ELR (cell line): Measurements from ENCODE around the gene WDSUB1.
A peak's percentile ranks its signal among the peaks of the same experiment; 100 is the strongest.

Experiments used
- DNase-seq: peaks from one replicate; pipeline ENCODE4 v3.0.0-alpha.2; 2015; ENCODE audit warnings: low read depth

Gene WDSUB1

GRCh38 chr2:159224061-159224813 lies 62.3 kb downstream of the WDSUB1 start:
- no peak for DNase-seq

- no peak for DNase-seq
Observed at GRCh38 chr2:159219394-159219998, 67.0 kb downstream of the WDSUB1 start.

GRCh38 chr2:159218389-159218788 lies 68.1 kb downstream of the WDSUB1 start:
- DNase-seq, result no peak

DNA sequence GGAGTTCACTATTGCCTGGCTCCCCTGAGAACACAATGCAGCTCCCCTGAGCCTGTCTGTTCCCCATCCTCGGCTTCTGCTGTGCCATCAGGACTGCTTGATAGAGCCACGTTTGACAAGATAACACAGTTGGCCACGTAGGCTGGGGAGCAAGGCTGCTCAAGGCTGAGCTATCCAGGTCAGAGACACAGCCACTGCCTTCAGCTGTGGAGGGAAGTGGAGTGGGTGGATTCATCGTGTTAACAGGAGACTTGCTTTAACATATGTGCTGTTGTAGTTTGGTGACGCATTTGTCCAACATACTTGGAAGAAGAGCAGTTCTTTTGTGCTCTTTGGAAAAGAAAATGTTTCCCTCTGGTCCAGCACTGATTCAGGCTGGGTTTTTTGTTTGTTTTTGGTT lies 68.8 kb downstream of the WDSUB1 start:
- DNase-seq, result no peak

GRCh38 chr2:159215116-159215515 lies 71.4 kb downstream of the WDSUB1 start:
- no peak for DNase-seq

GRCh38 chr2:159214325-159214865 lies 72.1 kb downstream of the WDSUB1 start:
- DNase-seq, result no peak

DNA sequence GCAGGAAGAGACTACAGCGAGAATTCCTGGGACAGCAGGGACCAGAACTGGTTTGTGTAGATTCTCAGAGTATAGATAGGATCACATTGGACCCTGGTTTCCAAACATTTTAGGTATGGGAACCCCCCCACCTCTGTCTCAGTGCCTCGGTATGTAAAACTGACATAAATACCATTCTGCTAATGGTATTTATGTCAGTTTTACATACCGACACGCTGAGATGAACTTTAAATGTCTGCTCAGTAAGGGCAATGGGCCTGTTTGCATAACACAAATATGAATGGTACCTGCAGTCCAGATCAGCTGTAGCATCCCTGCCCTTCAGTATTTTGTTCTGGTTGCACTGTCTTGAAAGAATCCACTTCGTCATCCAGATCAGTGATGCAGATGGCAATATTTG lies 73.2 kb downstream of the WDSUB1 start:
- DNase-seq, result no peak

DNA sequence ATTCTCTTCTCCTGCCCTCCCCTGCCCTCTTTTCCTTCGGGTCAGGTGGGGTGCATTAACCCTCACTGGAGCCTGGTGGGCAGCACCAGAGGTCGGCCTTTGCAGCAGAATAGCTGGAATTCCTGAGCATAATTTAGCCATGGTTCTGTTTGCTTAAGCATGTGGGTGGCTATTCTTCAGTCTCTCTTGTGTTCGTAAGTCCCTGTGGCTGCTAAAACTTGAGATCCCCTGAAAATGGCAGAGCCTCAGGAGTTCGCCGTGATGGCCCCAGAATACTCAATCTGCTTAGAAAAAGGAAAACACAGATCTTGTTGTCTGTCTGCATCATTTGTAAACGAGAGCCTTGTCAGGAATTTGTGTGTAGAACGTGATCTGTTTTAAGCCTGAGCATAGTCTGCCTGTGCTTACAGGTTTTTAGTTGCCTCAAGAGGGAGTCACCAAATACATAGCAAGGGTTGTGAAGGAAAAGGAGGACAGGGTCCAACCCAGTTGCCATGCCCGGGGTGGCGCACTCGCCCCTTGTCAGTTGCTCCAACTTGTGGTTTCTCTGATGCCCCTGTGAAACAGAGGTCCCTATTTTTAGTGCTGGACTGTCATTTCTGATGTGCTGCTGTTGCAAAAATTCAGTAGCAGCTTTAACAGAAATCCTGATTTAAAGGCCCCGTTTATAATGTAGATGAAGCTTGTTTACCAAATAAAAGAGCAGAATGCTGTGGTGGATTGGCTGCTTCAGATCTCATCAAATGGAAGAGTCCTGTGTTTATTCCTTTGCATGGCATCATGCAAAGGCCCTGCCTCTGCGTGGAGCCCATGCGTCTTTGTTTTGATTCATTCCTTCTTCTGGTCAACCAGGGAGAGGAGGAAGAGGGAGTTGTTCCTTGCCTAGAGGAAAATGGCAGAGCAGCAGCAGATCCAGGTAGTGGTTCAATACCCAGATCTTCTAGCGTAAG lies 74.8 kb downstream of the WDSUB1 start:
- DNase-seq, result no peak

- DNase-seq, result no peak
Observed at GRCh38 chr2:159209341-159210306, 76.9 kb downstream of the WDSUB1 start.

DNA sequence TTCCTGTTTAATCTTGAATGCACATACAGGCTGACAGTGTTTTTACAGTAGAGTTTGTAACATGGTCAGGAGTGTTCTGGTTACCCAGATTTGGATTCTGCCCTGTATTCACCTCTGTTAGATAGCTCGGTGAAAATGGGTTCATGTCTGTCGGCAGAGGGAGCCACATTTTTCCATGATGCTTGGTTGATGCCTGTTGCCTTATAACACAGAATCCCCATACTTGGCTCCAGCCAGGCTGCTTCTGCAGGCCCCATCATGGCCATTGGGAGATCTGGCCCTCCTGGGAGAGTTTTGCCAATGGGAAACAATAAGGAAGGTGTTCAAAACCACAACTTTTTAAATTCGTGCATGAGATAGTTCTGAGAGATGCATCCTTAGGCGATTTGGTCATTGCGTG lies 78.1 kb downstream of the WDSUB1 start:
- DNase-seq, result no peak

- DNase-seq, result no peak
Observed at GRCh38 chr2:159206736-159207380, 79.6 kb downstream of the WDSUB1 start.

- no peak for DNase-seq
Observed at GRCh38 chr2:159204381-159205144, 81.9 kb downstream of the WDSUB1 start.

GRCh38 chr2:159202568-159203071 lies 83.9 kb downstream of the WDSUB1 start:
- peak; percentile 96 for DNase-seq

DNA sequence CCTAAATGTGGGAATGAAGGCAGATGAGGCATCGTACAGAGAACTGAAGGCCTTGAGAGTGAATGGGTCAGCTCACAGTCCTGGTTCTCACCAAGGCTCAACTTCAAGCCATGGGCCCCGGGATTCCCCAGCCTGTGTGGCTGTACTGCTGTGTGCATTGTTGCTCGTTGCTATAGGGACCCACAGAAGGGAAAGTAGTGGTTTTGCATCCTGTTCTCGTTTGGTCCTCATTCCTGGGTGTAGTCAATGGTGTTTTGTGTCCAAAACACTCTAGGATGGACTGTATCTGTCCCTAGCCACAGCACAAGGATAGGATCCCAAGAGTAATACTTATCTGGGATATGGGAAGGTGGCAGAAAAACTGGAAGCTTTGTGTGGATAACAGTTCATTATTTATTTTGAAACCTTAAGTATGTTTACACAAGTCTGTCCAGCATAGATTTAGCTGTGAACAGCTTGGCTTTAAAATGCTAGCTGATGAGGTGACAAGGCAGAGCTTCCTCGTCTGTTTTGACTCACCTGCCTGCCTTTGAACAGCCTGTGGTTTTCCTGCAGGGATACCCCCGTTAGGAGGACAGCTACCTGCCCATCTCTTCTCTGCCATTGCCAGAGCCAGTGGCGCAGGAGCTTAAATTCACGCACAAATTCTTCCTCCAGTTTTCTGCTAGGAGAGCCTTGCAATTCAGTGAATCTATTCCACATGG lies 85.0 kb downstream of the WDSUB1 start:
- no peak for DNase-seq

GRCh38 chr2:159200498-159200897 lies 86.0 kb downstream of the WDSUB1 start:
- DNase-seq, result no peak

DNA sequence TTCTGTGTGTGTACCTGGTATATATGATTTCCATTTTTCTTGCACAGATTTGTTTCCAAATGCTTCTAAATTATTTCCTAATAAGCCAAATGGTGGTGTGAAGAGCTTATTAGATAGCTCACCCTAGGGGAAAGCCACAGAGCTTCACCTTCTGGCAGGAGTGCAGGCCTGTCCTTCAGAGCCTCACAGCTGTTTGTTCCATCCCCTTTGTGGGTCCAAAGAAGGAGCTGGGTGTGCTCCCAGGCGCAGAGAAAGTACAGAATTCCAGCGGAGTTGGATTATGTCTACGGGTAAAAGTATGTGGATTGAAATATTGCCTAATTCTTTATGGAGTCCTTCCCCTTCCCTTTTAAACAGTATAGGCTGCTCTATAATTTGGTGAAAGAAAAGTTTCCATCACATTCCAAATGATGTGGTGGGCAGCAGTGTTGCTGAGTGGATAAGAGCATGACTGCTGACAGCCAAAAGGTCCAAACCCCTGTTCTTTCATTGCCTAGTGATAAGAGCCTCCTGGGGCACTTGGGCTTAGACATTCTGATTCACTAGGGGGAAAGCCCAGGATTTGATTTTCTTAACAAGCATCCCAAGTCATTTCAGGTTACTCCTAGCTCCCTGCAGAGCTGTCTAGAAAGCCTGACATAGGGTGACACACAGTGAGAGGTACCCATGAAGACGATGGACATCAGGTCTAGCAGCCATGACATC lies 86.6 kb downstream of the WDSUB1 start:
- DNase-seq, result no peak

DNA sequence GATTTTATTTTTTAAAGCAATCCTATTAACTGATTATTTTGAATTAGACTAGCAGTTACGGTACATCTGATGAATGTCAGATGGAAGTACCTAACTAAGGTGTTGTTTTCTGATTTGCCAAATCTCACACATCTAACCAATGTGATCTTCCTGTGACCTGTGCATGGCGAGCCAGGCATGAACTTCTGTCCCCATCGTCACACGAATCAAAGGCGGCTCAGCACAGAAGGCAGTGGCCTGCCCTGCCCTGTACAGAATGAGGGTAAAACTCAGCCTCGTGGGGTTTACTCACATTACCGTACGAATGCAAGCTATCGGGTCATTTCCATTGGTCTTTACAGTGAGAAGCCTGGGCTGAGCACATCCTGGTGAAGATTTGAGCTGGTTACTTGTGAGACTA lies 87.3 kb downstream of the WDSUB1 start:
- DNase-seq, result no peak

DNA sequence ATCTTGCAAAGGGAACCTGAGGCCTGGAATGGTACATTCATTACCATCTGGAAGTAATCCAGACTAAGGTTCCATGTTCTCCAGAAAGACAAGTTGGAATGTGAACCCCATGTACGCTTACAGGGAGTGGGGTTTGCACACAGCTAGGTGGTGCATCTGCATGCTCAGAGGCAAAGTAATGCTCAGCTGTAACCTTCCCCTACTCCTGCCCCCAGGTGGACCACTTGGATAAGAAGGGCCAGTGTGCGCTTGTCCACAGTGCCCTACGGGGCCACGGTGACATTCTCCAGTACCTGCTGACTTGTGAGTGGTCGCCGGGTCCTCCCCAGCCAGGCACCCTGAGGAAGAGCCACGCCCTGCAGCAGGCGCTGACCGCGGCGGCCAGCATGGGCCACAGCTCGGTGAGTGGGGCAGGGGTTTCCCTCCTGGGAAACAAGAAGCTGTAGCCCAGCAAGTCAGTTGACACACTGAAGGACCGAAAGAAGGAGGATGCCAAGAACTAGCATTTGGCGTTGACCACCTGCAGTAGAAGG lies 90.0 kb downstream of the WDSUB1 start:
- no peak for DNase-seq
